Activated CD4-positive, alpha-beta T cell treated with anti-CD3 and anti-CD28 coated beads, Interleukin-2, Interleukin-4, amounts not matched to agents 100 ng/mL and 50 ng/mL, durations not matched to agents 16 hours and 8 hours (primary cell): Measurements from ENCODE around the gene DCAF8.

Source experiments
- DNase-seq: peaks from one replicate; pipeline ENCODE4 v3.0.0-alpha.2; 2020; ENCODE audit warnings: low spot score

Gene DCAF8

DNA sequence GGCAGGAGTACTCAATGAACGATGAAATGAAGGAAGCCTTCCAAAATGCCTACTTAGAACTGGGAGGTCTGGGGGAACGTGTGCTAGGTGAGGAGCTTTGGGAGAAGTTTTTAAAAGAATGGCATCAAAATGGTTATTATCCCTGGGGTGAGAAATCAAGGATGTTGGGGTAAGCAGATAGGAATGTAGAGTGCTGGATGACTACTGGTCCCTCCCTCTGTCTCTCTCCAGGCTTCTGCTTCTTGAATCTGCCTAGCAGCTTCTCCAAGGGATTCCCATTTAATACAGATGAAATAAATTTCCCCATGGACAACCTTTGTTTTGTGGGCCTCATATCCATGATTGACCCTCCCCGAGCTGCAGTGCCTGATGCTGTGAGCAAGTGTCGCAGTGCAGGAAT, 91.0 kb downstream of the DCAF8 start:
- DNase-seq = no peak

DNA sequence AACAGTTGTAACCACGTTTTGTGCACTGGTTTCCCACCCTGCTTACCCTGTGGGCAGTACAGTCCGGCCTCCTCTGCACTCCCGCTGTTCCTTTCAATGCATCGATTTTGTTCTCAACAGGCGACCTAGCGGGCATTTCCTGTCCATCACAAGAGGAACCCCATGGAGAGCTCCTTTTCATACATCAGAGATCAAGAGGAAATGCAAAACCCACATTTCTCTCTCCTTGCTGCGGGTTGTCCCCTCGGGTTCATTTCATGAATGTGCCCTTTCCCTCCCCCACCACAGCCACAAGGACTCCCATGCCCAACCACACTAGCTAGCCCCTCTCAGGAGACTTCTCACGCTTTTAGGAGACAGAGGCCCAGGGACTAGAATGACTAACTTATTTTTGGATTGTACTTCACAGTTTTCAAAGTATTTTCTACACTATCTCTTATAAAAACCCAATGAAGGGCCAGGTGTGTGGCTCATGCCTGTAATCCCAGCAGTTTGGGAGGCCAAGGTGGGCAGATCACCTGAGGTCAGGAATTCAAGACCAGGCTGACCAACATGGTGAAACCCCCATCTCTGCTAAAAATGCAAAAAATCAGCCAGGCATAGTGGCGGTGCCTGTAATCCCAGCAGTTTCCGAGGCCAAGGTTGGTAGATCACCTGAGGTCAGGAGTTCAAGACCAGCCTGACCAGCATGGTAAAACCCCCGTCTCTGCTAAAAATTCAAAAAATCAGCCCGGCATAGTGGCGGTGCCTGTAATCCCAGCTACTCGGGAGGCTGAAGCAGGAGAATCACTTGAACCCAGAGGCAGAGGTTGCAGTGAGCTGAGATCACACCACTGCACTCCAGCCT, 92.6 kb downstream of the DCAF8 start:
- peak; percentile 34 for DNase-seq

DNA sequence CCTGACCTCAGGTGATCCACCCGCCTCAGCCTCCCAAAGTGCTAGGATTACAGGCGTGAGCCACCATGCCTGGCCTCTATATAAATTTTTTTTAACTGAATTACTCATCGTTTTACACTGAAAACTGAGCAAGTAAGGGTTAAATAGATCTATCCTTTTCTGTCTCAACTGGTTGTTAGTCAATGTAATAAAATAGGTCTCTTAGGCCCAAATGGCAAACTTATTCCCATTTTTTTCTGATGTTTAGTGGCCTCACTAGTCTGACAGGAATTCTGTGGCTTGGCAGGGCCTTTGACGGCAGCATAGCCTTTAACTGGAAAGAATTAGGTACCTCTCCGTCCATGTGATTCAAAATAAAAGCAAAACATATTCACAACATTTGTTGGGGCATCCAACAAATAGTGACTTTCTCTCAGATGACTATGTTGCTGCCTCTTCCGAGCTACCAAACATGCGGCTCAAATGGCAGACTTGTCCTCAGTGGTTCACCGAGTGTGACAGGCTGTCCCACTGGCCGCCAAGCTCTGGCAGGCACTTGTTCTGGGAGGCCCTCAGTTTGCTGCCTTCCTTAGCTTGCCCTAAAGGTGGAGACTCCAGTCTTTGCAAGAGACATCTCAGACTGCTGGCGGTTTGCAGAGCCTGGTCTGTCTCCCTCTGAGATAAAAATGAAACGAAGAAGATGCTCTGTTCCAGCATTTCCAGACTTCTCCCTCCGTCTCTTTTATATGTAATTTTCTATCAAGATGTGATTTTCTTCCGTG, 93.6 kb downstream of the DCAF8 start:
- no peak for DNase-seq

DNA sequence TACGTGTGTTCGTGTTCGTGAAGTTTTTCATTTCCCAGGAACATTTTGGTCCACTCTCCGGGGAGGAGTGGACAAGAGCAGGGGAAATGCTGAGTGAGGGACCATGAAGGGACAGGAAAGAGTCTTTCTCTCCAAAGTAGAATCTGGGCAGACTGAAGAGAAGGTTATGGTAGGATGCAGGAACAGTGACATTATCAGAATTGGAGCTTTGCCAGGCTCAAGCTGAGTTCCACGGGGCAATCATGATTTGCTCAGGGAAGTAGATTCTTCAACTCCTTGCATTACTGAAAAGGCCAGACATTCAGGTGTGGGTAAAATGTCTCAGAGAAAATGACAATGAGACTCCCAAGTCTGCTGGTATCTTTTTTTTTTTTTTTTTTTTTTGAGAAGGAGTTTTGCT, 94.3 kb downstream of the DCAF8 start:
- DNase-seq = no peak

DNA sequence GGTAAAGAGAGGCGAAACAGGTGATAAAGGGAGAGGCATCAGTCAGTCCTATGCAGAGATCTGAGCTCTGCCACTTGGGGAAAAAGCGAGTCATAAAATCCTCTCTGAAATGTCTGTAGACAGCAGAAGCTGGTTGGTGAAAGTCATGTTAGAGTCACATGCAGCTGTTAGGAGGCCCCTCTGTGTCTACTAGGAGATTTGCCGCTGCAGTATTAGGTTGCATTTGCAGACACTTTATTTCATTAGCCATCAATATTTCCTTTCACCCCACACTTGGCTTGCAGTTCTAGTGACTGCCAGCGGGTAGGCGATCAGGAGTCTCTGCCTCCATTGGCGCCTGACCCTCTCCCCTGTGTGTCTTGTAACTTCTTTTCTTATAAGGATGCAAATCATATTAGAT, 94.8 kb downstream of the DCAF8 start:
- DNase-seq = no peak

DNA sequence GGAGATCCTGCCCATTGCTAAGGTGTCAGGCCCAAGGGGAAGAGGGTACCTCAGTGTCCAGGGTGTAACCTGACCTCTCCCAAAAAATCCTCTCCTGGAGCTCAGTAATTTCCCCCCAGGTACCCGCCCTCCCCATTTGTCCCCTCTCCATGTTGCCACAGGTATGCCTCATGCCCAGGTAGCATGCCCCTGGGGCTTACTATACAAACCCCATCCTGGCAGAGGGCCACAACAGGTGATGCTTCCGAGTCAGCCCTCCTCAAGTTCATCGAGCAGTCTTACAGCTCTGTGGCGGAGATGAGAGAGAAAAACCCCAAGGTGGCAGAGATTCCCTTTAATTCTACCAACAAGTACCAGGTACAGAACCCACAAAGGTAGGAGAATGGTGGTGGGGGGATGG, 95.3 kb downstream of the DCAF8 start:
- no peak for DNase-seq

DNA sequence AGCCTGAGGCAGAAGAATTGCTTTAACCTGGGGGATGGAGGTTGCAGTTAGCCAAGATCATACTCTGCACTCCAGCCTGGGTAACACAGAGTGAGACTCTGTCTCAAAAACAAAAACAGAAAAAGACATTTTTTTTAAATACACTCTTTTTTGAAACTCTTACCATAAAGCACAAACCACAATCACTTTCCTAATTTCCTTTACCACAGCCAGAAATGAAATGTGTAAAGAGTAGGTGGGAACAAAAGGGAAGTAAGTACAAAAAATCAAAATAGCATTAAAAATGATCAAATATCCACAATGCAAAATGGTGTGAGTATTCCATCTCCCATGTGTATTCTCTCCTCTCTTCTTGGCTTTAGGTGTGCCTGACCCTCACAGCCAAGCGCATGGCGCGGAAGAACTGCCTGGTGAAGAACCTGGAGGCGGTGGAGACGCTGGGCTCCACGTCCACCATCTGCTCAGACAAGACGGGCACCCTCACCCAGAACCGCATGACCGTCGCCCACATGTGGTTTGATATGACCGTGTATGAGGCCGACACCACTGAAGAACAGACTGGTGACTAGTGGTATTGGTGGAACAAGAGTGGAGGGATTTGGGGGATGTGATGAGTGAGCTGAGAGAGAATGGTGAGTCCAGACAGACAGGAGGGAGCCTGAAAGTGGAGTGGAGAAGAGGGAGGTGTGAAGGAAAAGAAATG, 96.0 kb downstream of the DCAF8 start:
- no peak for DNase-seq
